ENCODE results near the gene PHF13.
"Not testable (repeated sequence)": the region's sequence is repeated elsewhere in the genome, so short reads cannot be mapped to it uniquely, and the experiment has no call there.

The PHF13 gene

GRCh38 chr1:6594977-6595740 is 18.4 kb upstream of the PHF13 start:
- Histone ChIP-seq H3K27ac (ENCODE audit: insufficient read depth, low read depth, low read length, poor library complexity, severe bottlenecking) (no peak overlapping the region), H3K36me3 (ENCODE audit: control insufficient read depth, insufficient read depth, low read length) (peaks cover 5% of the 10 kb centered on the region), H3K4me1 (ENCODE audit: control insufficient read depth, insufficient read depth, low read length) (peaks cover 1% of the 10 kb centered on the region), H3K27me3 (ENCODE audit: control insufficient read depth, insufficient read depth, low read length, poor library complexity, severe bottlenecking) (no peaks in the 10 kb centered on the region), H3K4me3 (ENCODE audit: insufficient read depth, low read depth, low read length) (no peak overlapping the region), H3K9me3 (ENCODE audit: control insufficient read depth, low read length) (no peaks in the 10 kb centered on the region)
- 96% methylated on average over 11 of the region's 11 CpGs for WGBS, 2 experiments

- Histone ChIP-seq H3K4me3 (ENCODE audit: insufficient read depth, low read depth, low read length) (no peak overlapping the region), H3K4me1 (ENCODE audit: control insufficient read depth, insufficient read depth, low read length) (peaks cover 9% of the 10 kb centered on the region), H3K27me3 (ENCODE audit: control insufficient read depth, insufficient read depth, low read length, poor library complexity, severe bottlenecking) (peaks cover 10% of the 10 kb centered on the region), H3K27ac (ENCODE audit: insufficient read depth, low read depth, low read length, poor library complexity, severe bottlenecking) (no peak overlapping the region), H3K9me3 (ENCODE audit: control insufficient read depth, low read length) (no peaks in the 10 kb centered on the region), H3K36me3 (ENCODE audit: control insufficient read depth, insufficient read depth, low read length) (peaks cover 2% of the 10 kb centered on the region)
- WGBS, 2 experiments = 92 to 96% methylated on average over 7 of the region's 7 CpGs
These were observed 17.2 kb upstream of the PHF13 start for GRCh38 chr1:6596351-6596750.

- peaks cover 9% of the 10 kb centered on the region for H3K4me1 ChIP-seq (ENCODE audit: control insufficient read depth, insufficient read depth, low read length)
- H3K27ac ChIP-seq (ENCODE audit: insufficient read depth, low read depth, low read length, poor library complexity, severe bottlenecking) = no peak overlapping the region
- H3K4me3 ChIP-seq (ENCODE audit: insufficient read depth, low read depth, low read length) = no peak overlapping the region
- no peaks in the 10 kb centered on the region for H3K9me3 ChIP-seq (ENCODE audit: control insufficient read depth, low read length)
- H3K36me3 ChIP-seq (ENCODE audit: control insufficient read depth, insufficient read depth, low read length) = peaks cover 2% of the 10 kb centered on the region
- peaks cover 17% of the 10 kb centered on the region for H3K27me3 ChIP-seq (ENCODE audit: control insufficient read depth, insufficient read depth, low read length, poor library complexity, severe bottlenecking)
- 87 to 89% methylated on average over 14 to 15 of the region's 15 CpGs for WGBS, 2 experiments
These were observed 16.4 kb upstream of the PHF13 start for GRCh38 chr1:6596886-6597776.

GRCh38 chr1:6597777-6598131 is 15.8 kb upstream of the PHF13 start:
- Histone ChIP-seq H3K27me3 (ENCODE audit: control insufficient read depth, insufficient read depth, low read length, poor library complexity, severe bottlenecking) (peaks cover 20% of the 10 kb centered on the region), H3K36me3 (ENCODE audit: control insufficient read depth, insufficient read depth, low read length) (peaks cover 2% of the 10 kb centered on the region), H3K27ac (ENCODE audit: insufficient read depth, low read depth, low read length, poor library complexity, severe bottlenecking) (no peak overlapping the region), H3K4me1 (ENCODE audit: control insufficient read depth, insufficient read depth, low read length) (peaks cover 9% of the 10 kb centered on the region), H3K9me3 (ENCODE audit: control insufficient read depth, low read length) (no peaks in the 10 kb centered on the region), H3K4me3 (ENCODE audit: insufficient read depth, low read depth, low read length) (no peak overlapping the region)
- 93 to 94% methylated on average over 6 of the region's 6 CpGs for WGBS, 2 experiments

GRCh38 chr1:6599141-6599975 is 14.2 kb upstream of the PHF13 start:
- Histone ChIP-seq H3K9me3 (ENCODE audit: control insufficient read depth, low read length) (no peaks in the 10 kb centered on the region), H3K36me3 (ENCODE audit: control insufficient read depth, insufficient read depth, low read length) (no peaks in the 10 kb centered on the region), H3K27me3 (ENCODE audit: control insufficient read depth, insufficient read depth, low read length, poor library complexity, severe bottlenecking) (peaks cover 20% of the 10 kb centered on the region), H3K4me3 (ENCODE audit: insufficient read depth, low read depth, low read length) (no peak overlapping the region), H3K27ac (ENCODE audit: insufficient read depth, low read depth, low read length, poor library complexity, severe bottlenecking) (no peak overlapping the region), H3K4me1 (ENCODE audit: control insufficient read depth, insufficient read depth, low read length) (peaks cover 17% of the 10 kb centered on the region)
- WGBS, 2 experiments = 95 to 96% methylated on average over 30 to 31 of the region's 31 CpGs

GRCh38 chr1:6599991-6600390 is 13.5 kb upstream of the PHF13 start:
- H3K9me3 ChIP-seq (ENCODE audit: control insufficient read depth, low read length); H3K36me3 ChIP-seq (ENCODE audit: control insufficient read depth, insufficient read depth, low read length); H3K27ac ChIP-seq (ENCODE audit: insufficient read depth, low read depth, low read length, poor library complexity, severe bottlenecking): not testable (repeated sequence)
- Histone ChIP-seq H3K27me3 (ENCODE audit: control insufficient read depth, insufficient read depth, low read length, poor library complexity, severe bottlenecking) (peaks cover 20% of the 10 kb centered on the region), H3K4me3 (ENCODE audit: insufficient read depth, low read depth, low read length) (peak overlapping the region; percentile 71), H3K4me1 (ENCODE audit: control insufficient read depth, insufficient read depth, low read length) (peaks cover 18% of the 10 kb centered on the region)
- 92 to 95% methylated on average over 7 of the region's 8 CpGs for WGBS, 2 experiments

GRCh38 chr1:6600410-6601048 is 13.0 kb upstream of the PHF13 start:
- H3K27ac ChIP-seq (ENCODE audit: insufficient read depth, low read depth, low read length, poor library complexity, severe bottlenecking) = no peak overlapping the region
- 23 to 25% methylated on average over 10 of the region's 10 CpGs for whole genome bisulfite sequencing, 2 experiments
- peak overlapping the region; percentile 71 for H3K4me3 ChIP-seq (ENCODE audit: insufficient read depth, low read depth, low read length)
- H3K36me3 ChIP-seq (ENCODE audit: control insufficient read depth, insufficient read depth, low read length) = no peaks in the 10 kb centered on the region
- H3K4me1 ChIP-seq (ENCODE audit: control insufficient read depth, insufficient read depth, low read length) = peaks cover 18% of the 10 kb centered on the region
- H3K27me3 ChIP-seq (ENCODE audit: control insufficient read depth, insufficient read depth, low read length, poor library complexity, severe bottlenecking) = peaks cover 20% of the 10 kb centered on the region
- no peaks in the 10 kb centered on the region for H3K9me3 ChIP-seq (ENCODE audit: control insufficient read depth, low read length)

GRCh38 chr1:6601049-6601922 is 12.2 kb upstream of the PHF13 start:
- Histone ChIP-seq H3K9me3 (ENCODE audit: control insufficient read depth, low read length) (no peaks in the 10 kb centered on the region), H3K4me1 (ENCODE audit: control insufficient read depth, insufficient read depth, low read length) (peaks cover 18% of the 10 kb centered on the region), H3K36me3 (ENCODE audit: control insufficient read depth, insufficient read depth, low read length) (no peaks in the 10 kb centered on the region), H3K27ac (ENCODE audit: insufficient read depth, low read depth, low read length, poor library complexity, severe bottlenecking) (no peak overlapping the region), H3K27me3 (ENCODE audit: control insufficient read depth, insufficient read depth, low read length, poor library complexity, severe bottlenecking) (peaks cover 20% of the 10 kb centered on the region), H3K4me3 (ENCODE audit: insufficient read depth, low read depth, low read length) (peak overlapping the region; percentile 71)
- WGBS, 2 experiments = 1% methylated on average over 40 of the region's 40 CpGs

All from ectodermal cell (in vitro differentiated cells).